HCEC 1CT (cell line): ENCODE results near the gene KCNA3.
"Not testable (repeated sequence)": the region's sequence is repeated elsewhere in the genome, so short reads cannot be mapped to it uniquely, and the experiment has no call there.

ENCODE experiments used
- DNase-seq: peaks from one replicate; pipeline ENCODE4 v3.0.0-alpha.2; 2017

KCNA3 gene

GRCh38 chr1:110676970-110677369 lies 2.2 kb upstream of the KCNA3 start:
- no peak for DNase-seq

- no peak for DNase-seq
These were observed 486 bp upstream of the KCNA3 start for GRCh38 chr1:110675060-110675791.

- no peak for DNase-seq
These were observed 869 bp downstream of the KCNA3 start for GRCh38 chr1:110673805-110674336.

- DNase-seq, result no peak
These were observed 1.5 kb downstream of the KCNA3 start for GRCh38 chr1:110673197-110673701.

GRCh38 chr1:110672753-110673108 lies 2.0 kb downstream of the KCNA3 start:
- DNase-seq, result no peak

- DNase-seq, result peak; percentile 51
These were observed 2.6 kb downstream of the KCNA3 start for GRCh38 chr1:110672001-110672752.

GRCh38 chr1:110671361-110671760 lies 3.4 kb downstream of the KCNA3 start:
- DNase-seq, result no peak

- DNase-seq, result no peak
These were observed 6.2 kb downstream of the KCNA3 start for GRCh38 chr1:110668549-110668948.

GRCh38 chr1:110667776-110668175 lies 7.0 kb downstream of the KCNA3 start:
- no peak for DNase-seq

GRCh38 chr1:110663241-110663640 lies 11.5 kb downstream of the KCNA3 start:
- DNase-seq, result no peak

- DNase-seq, result not testable (repeated sequence)
These were observed 15.2 kb downstream of the KCNA3 start for GRCh38 chr1:110659559-110659958.

- DNase-seq, result no peak
These were observed 17.4 kb downstream of the KCNA3 start for GRCh38 chr1:110657351-110657750.

- no peak for DNase-seq
These were observed 24.1 kb downstream of the KCNA3 start for GRCh38 chr1:110650609-110651008.

- no peak for DNase-seq
These were observed 26.3 kb downstream of the KCNA3 start for GRCh38 chr1:110648417-110648816.

GRCh38 chr1:110647254-110647891 lies 27.4 kb downstream of the KCNA3 start:
- peak; percentile 89 for DNase-seq

GRCh38 chr1:110645821-110646735 lies 28.7 kb downstream of the KCNA3 start:
- peak; percentile 95 for DNase-seq

- DNase-seq, result no peak
These were observed 29.5 kb downstream of the KCNA3 start for GRCh38 chr1:110645211-110645610.

- no peak for DNase-seq
These were observed 30.8 kb downstream of the KCNA3 start for GRCh38 chr1:110643879-110644472.

- peak; percentile 38 for DNase-seq
These were observed 34.9 kb downstream of the KCNA3 start for GRCh38 chr1:110639724-110640386.

- DNase-seq, result no peak
These were observed 36.2 kb downstream of the KCNA3 start for GRCh38 chr1:110638556-110638955.

GRCh38 chr1:110638058-110638457 lies 36.7 kb downstream of the KCNA3 start:
- no peak for DNase-seq
